ENCODE measurements around the gene KIFC1.

GRCh38 chr6:33453393-33454008, 61.9 kb downstream of the KIFC1 start:
- TF ChIP-seq CTCF (conservative IDR thresholded peaks at IDR 0.05; ENCODE audit: low read depth, low read length) (no peak), EZH2 (IDR thresholded peaks at IDR 0.05; ENCODE audit: borderline replicate concordance, low read depth, low read length, poor library complexity, severe bottlenecking) (no peak)
